Stimulated activated CD8-positive, alpha-beta memory T cell treated with anti-CD3 and anti-CD28 coated beads, Interleukin-2, amount 100 ng/mL, for 1 hour (primary cell): Measurements from ENCODE around the gene TRHDE.
"Not testable (repeated sequence)": the region's sequence is repeated elsewhere in the genome, so short reads cannot be mapped to it uniquely, and the experiment has no call there.

Source experiments
- DNase-seq, 2 donors: peaks; one replicate each; pipeline ENCODE4 v3.0.0-alpha.2; 2020; ENCODE audit warnings: low read depth in 2 of 2

TRHDE gene

DNA sequence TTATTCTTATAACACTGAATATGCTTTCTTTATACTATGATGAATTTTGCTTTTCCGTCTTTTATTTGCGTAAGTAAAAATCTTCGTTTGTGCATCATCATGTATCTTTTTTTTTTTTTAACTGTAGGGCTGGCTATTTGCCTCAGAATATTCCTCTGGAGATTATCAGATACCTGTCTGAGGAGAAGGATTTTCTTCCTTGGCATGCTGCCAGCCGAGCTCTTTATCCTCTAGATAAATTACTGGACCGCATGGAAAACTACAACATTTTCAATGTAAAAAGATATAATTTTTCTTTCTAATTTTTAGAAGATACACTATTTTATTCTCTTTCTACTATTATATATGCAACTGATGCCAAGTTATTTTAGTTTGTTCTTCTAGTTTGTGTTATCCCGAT lies 346.6 kb downstream of the TRHDE start:
- no peak for DNase-seq

DNA sequence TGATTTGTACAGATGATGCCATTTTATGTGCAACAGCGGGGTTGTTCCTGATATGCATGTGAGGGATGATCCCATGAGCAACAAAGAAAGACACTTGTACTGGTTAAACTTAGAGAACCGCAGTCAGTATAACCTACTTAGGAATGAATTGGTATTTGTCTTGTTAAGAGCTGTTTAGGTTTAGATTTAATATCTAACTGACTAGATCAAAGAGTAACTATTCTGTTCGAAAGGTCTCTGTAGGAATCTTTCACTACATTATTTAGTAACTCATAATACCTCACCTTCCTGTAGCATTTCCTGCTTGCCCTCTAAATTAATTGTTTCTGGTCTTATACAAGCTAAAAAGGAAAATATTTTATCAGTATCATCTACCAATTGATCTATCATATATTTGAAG lies 350.4 kb downstream of the TRHDE start:
- no peak for DNase-seq

DNA sequence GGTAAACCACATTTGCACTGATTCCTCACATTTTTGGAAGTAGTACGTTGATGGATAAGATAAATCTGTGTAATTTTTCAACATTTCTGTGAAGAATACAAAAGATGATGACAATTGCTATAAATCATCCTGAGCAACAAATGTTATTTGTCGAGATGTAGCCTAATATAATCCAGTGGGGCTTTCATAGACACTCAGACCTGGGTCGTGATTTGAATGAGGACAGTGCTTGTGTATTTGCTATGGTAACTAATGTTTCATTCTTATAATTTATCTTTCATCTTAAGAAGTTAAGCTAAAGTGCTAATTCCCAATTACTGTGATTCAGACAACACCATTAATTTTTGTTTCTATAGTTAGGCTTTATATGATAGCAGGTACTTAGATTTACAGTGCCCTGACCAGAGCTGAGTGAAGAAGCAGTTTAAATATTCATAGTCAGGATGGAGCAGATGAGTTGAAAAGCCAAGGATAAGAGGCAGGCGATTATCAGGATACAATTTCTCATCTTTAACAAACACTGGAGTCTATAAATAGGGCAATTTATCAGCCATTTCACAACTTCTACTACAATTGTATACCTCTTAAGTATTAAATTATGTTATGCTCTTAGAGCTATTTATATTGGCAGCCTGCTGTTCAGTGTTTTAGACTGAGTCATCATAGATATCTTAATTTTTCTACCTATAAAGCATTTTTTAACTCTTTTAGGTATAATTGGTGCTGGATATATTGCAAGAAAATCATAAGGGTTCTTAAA lies 359.9 kb downstream of the TRHDE start:
- DNase-seq: no peak

DNA sequence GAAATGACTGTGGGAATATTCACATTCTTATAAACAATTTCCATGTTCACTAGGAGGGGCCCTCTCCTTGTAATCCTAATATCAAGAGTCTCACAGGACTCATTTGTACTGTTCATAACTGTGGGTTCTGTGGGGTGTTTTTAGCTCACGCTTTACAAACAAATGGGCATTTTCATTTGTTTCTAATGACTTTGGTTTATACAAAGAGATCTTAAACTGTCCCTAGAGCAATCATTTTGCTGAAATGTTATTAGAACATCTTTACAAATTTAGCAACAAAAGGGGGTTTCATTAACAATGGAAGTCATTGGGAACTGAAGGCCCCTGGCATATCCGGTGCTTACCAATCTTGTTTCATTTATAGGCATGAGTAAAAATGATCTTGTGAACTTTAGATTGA lies 370.5 kb downstream of the TRHDE start:
- DNase-seq: no peak

DNA sequence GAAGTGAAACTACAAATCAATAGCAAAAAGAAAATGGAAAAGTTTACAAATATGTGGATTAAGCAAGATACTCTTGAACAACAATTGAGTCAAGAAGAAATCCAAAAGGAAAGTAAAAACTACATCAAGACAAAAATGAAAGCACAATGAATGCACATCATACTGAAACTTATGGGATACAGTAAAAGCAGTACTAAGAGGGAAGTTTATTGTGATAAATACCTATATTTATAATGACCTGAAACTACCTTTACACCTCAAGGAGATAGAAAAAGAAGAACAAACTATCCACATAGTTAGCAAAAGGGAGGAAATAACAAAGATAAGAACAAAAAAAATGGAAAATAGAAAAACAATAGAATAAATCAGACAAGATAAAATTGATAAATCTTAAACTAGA lies 375.0 kb downstream of the TRHDE start:
- DNase-seq: no peak

DNA sequence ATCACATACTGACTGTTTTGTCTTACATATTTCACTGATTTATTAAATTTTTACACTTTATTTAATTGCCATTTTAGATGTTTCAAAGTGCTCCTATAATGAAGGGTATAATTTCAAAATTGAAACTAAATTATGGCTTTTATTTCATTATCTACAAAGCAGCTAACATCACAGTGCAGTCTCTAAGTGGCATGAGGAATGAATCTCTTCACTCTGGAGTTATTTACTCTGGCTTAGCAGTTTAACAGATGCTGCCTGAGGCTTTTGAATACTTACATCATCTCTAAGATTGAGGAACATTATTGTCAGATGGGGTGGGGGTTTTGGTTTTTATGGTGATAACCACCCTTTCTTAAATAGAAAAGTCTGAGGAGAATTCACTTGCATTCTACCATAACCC lies 386.4 kb downstream of the TRHDE start:
- DNase-seq: no peak

DNA sequence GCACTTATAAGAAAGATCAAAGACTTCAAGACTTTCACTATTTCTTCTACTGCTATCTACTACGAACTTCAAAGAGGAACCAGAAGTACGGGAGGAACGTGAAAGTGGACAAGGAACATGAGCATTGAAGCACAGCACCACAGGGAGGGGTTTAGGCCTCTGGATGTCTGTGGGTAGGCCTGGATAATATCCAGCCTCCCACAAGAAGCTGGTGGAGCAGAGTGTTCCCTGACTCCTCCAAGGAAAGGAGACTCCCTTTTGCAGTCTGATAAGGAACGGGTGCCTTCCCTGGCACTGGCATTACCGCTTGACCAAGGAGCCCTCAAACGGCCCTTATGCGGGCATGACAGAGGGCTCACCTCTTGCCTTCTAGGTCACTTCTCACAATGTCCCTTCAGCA lies 388.0 kb downstream of the TRHDE start:
- DNase-seq: not testable (repeated sequence)

DNA sequence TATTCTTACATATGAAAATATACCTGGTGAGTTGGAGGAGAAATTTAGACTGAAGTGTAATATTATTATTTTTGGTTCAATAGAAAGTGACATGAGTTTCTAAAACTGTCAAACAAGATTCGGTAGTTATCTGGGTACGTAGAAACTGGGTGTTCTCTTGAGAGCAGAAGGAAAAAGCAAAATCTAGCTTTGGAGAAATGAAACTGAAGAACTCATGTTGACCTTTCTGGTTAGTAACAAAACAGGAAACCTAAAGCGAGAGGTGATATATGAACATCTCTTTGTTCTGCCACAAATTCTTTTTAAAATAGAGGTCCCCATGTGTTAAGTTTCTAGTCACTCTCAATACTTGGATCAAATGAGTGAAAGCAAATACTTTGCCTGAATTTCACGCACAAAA lies 401.7 kb downstream of the TRHDE start:
- no peak for DNase-seq

DNA sequence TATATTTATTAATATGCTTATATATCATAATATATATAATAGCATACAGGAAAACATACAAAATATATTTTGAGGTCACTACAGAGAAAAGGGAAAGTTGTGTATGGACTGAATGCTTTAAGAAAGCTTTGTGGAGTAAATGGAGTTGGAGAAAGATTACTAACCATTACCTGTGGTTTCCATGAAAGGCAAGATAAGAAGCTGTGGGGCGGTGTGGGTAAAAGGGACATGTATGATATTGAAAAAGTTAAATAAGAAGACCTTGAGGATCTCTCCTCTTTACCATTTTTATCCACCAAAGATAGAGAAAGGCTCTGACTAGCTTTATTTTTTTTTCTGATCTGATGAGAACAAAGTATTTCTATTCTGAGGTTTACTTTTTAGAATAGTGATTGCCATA lies 404.4 kb downstream of the TRHDE start:
- DNase-seq: no peak

DNA sequence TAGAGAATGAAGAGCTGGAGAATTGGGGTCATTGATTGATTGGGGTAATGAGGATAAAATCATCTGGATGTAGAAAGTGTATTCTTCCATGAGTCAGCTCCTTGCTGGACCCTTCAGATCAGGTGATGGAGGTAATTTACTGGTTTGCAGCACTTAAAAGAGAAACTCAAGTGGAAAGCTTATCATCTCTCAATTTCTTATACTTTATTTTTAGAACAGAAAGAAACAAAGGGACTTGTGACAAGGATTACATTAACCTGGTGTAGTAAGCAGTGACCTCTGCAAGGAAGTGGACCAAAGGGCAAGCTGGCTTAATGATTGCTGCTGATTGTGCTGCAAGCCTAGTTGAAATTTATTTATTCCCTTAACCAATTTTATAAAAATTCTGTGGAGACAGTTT lies 405.0 kb downstream of the TRHDE start:
- DNase-seq: no peak

DNA sequence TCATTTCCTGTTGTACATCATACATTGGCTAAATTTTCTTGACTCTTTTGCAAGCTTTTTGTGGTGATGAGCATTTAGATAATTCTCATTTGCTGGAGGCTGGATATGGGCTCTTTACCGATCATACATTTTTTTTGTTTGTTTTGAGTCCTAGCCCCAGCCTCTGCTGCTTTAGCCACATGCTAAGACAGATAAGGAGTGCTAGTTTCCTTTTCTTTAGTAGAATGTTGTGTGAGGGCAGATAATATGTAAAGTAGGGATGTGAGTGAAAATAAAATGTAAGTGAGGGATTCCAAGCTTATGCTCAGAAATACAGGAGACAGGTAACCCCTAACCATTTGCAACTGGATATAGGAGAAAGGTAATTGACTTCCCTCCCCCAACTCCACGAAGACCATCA lies 405.7 kb downstream of the TRHDE start:
- DNase-seq: no peak

DNA sequence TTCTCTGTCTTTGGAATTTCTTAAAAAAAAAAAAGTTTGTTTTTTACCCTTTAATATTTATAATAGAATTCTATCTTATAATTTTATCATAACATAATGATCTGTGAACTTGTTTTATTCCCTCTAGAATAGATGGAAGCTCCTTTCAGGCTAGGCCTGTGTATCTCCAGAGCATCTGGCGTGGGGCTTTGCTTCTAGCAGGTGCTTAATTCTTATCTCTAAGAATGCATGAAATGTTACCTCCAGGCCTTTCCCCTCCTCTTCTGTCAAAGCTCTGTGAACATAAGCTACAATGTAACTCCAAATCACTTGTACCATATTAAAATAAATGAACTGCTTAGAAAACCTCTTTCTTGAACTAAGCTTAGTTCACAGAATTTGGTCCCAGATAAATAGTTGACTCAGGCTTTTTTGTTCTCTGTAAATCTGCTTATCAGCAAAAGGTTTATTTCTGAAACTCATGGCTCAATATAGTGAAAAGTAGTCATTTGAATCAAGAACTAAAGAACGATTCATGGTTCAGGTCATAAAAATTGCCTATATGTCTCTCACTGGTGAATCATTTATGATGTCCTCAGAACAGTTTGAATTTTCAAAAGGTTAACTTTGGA lies 407.1 kb downstream of the TRHDE start:
- no peak for DNase-seq

DNA sequence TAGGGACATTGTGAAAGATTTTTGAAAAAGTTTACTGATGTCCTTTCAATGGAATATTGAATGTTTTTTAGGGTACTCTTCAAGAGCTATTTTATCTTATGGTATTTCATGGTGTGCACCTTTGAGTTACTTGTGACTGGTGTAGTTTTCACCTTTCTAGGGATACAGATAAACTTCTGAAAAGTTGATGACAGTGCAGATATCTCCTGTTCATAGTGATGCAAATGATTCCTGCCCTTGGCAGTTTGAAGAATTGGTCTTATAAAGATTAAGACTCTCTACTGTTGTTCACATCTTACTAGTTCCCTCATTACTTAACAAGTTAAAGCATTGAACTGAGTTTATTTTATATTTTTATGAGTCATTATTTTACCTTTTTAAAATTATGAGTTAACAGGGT lies 408.9 kb downstream of the TRHDE start:
- DNase-seq: no peak

DNA sequence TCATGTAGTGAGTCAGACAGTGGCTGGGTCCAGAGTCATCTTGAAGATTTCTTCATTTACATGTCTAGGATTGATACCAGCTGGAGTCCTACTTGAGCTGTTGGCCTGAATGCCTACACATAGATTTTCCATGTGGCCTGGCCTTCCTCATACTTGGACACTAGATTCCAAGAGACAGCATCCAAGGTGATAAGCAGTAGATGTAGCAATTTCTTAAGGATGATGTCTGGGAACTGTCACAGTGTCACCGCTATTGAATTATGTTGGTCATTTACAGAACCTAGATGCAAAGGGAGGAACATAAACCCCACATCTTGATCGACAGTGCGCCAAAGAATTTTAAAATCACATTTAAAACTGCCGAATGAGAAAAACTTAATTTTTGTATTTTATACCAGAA lies 412.3 kb downstream of the TRHDE start:
- DNase-seq: no peak

DNA sequence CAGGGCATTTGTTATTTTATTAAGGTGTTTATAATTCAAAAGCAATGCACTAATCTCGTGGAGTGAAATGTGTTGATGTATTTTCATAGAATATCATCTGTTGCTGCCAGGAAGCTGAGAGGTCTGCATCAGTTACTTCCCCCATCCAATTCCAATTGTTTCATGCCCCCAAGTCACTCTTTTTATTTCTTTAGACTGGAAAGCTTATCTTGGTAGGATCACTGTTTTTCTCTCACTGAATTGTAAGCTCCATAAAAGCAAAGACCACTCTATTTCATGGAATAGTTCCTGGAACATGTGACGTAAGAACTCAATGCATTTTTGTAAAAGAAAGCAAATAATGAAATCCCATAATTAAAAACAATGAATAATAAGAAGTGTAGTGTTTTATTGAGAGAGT lies 420.2 kb downstream of the TRHDE start:
- DNase-seq: no peak

DNA sequence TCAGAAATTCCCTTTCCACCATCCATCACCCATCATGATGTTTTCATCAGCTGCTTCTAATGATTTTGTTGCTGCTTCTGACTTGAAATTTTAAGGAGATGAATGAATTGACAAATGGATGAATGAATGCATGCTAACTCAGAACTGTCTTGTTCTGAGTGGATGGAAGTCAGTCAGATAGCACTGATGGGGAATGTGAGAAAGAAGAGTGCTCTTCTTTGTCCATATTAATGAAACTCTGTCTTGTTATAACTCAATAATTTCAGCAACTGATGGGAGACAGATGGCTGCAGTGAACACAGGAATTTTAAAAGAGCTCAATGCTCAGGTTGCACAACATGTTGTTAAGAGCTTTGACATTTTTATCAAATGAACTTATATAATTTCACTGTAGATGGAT lies 422.0 kb downstream of the TRHDE start:
- DNase-seq: no peak

DNA sequence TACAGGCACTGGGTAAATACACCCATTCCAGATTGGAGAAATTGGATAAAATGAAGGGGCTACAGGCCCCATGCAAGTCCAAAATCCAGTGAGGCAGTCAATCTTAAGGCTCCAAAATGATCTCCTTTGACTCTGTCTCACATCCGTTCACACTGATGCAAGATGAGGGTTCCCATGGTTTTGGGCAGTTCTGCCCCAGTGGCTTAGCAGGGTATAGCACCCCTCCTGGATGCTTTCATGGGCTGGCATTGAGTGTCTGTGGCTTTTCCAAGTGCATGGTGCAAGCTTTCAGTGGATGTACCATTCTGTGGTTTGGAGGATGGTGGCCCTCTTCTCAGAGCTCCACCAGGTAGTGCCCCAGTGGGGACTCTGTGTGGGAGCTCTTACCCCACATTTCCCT lies 427.2 kb downstream of the TRHDE start:
- no peak for DNase-seq

DNA sequence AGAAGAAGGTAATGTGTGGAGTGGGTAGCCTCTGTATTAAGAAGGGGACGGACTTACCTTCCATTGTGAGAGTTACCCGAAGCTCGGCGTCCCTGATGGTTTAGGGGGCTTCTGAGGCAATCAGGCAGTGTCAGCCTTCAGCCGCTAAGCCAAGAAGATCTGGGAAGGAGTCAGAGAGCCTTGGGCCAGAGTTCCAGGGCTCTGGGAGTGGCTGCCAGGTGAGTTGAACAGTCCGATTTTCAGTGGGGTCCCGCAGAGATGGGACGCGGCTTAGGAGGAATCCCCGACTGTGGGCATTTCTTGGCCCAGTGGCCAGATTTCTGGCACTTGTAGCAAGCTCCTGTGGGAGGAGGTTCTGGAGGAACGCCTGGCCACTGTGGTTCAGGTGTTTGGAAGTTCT lies 439.9 kb downstream of the TRHDE start:
- not testable (repeated sequence) for DNase-seq

DNA sequence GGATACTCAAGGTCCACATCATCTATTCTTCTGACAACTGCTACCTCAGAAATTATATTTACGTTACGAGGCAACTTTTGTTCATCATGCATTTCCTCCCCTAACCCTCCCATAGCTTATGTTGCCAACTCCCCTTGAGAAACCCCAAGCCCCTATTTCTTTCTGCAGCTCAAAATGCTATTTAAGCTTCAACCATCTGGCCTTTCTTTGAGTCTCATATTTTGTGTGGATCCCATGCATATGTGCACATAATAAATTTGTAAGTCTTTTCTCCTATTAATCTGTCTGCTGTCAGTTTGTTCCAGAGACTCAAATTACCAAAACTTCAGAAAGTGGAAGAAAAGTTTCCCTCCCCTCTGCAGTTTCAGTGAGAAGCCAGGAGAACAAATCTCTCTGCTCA lies 444.1 kb downstream of the TRHDE start:
- DNase-seq: no peak

DNA sequence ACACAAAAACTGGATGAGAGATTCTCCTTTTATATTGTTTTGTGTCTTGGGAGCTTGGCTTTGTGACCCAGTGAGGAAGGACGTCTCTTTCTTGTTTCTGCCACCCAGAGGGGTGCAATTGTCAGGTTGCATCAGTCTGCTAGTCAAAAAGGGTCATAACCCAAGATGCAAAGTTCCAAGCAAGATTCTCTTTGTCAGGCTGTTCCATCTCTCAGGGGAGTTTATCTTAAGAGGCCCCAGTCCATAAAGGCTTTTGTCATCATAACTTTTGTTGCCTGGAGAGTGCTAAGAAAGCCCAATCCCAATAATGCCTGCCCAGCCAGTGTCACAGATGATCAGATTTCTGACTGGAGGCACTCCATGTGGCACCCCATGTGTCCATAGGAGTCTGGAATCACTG lies 444.9 kb downstream of the TRHDE start:
- no peak for DNase-seq
